Nephron (organoid): ENCODE data around the gene ROMO1.
A peak's percentile ranks its signal among the peaks of the same experiment; 100 is the strongest.

ENCODE experiments used
- H3K27ac Mint-ChIP-seq, 3 experiments: 2 replicates each; pipeline ENCODE4 v1.8.0; 2020; ENCODE audit warnings: mixed read lengths in 3 of 3, mild to moderate bottlenecking in 2 of 3, moderate library complexity in 1 of 3
- H3K27me3 Mint-ChIP-seq: 2 replicates; pipeline ENCODE4 v1.8.0; 2021; ENCODE audit warnings: low read depth, mild to moderate bottlenecking, moderate library complexity, mixed read lengths
- H3K36me3 Mint-ChIP-seq: 2 replicates; pipeline ENCODE4 v1.8.0; 2020; ENCODE audit warnings: low read depth, mixed read lengths
- H3K4me1 Mint-ChIP-seq: 2 replicates; pipeline ENCODE4 v1.8.0; 2020; ENCODE audit warnings: mixed read lengths
- H3K4me3 Mint-ChIP-seq, 3 experiments: 2 replicates each; pipeline ENCODE4 v1.8.0; 2020; ENCODE audit warnings: mild to moderate bottlenecking in 3 of 3, mixed read lengths in 3 of 3, moderate library complexity in 2 of 3
- H3K9me3 Mint-ChIP-seq: 2 replicates; pipeline ENCODE4 v1.8.0; 2020; ENCODE audit warnings: mixed read lengths
- CTCF ChIP-seq, 3 experiments: fragments of 200-600 bp; sonication (generic); IDR thresholded peaks; one replicate each; pipeline ENCODE4 v1.5.0; 2021; ENCODE audit warnings: antibody characterized with exemption in 3 of 3; ENCODE audit not compliant: unreplicated experiment in 3 of 3

Gene ROMO1

DNA sequence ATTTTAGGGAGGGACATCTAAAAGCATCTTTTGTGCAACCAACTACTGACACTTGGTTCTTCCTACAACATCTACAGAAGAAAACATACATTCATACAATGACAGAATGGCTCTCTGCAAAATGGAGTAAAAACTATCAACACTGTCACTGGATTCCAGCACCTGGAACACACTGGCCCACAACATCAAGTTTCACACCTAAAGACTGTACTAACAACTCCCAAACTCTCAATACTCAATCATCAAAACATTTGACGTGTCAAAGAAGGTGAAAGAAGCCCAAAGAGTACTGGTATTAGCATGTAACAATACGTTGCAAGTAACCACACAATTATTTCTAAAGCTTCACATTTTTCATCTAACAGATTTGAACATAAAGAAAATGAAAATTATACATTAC lies 36.7 kb upstream of the ROMO1 start:
- Mint-ChIP-seq H3K36me3 (peaks cover 4% of the 10 kb centered on the region), H3K4me1 (peaks cover 55% of the 10 kb centered on the region), H3K27ac (peak overlapping the region; percentile 81 to 99 (median 96)), H3K4me3 (peak overlapping the region; percentile 95 to 100 (median 97)), H3K27me3 (peaks cover 3% of the 10 kb centered on the region), H3K9me3 (no peaks in the 10 kb centered on the region)
- TF ChIP-seq CTCF (IDR thresholded peaks at IDR 0.05; ENCODE audit: unreplicated experiment in 3 of 3) = no peak

GRCh38 chr20:35663516-35664465 lies 35.4 kb upstream of the ROMO1 start:
- H3K4me1 Mint-ChIP-seq = peaks cover 53% of the 10 kb centered on the region
- peaks cover 3% of the 10 kb centered on the region for H3K27me3 Mint-ChIP-seq
- no peak for TF ChIP-seq CTCF (IDR thresholded peaks at IDR 0.05; ENCODE audit: unreplicated experiment in 3 of 3)
- peak overlapping the region; percentile 96 to 100 (median 99) for H3K27ac Mint-ChIP-seq
- H3K36me3 Mint-ChIP-seq = peaks cover 11% of the 10 kb centered on the region
- H3K4me3 Mint-ChIP-seq = peak overlapping the region; percentile 95 to 100 (median 97)
- H3K9me3 Mint-ChIP-seq = no peaks in the 10 kb centered on the region

DNA sequence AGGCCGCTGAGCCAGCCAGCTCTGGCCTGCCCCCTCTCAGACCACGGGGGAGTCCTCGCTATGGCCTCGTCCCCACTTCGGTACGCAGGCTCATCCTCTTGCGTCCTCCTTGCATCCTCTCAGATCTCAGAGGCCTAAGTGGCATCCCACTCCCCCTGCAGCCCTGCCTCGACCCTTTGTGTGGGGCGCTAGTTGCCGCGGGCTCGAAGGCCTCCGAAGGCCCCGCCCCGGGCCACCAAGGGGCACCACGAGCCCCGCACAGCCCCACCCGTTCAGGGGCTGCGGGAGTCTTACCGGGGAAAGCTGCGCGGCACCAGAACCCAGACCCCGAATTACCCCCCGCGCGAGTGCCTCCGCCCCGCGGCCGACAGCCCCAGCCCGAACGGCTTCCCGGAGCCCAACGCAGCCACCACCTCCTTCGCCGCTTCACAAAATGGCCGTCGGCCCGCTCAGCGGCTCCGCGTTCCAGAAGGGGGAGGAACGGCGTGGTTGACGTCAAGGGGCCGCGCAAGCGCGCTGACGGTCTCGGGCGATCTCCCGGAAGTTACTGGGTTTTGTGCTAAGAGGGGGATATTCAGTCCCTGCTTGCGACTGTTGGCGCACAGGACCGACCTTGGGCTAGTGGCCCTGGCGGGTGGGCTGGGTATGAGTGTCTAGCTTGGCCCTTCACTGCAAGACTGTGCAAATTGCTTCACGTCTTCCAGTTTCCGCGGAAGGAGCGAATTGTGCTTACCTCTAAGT lies 34.6 kb upstream of the ROMO1 start, which contains the start of the genes CPNE1 and RBM12:
Gene CPNE1 (minus strand): TSS at position 435 of the 741 bp plus-strand sequence. CDS start 31,977 bp downstream, outside the sequence.
Gene RBM12 (minus strand): TSS at position 435 of the 741 bp plus-strand sequence. CDS start 9,578 bp downstream, outside the sequence.
- no peak for TF ChIP-seq CTCF (IDR thresholded peaks at IDR 0.05; ENCODE audit: unreplicated experiment in 3 of 3)
- peaks cover 44% of the 10 kb centered on the region for H3K4me1 Mint-ChIP-seq
- peak within 1 kb of the TSS; percentile 95 to 100 (median 97) for H3K4me3 Mint-ChIP-seq
- H3K27me3 Mint-ChIP-seq = peaks cover 3% of the 10 kb centered on the region
- no peaks in the 10 kb centered on the region for H3K9me3 Mint-ChIP-seq
- peaks cover 17% of the 10 kb centered on the region for H3K36me3 Mint-ChIP-seq
- peak within 1 kb of the TSS; percentile 96 to 100 (median 99) for H3K27ac Mint-ChIP-seq

- Mint-ChIP-seq H3K9me3 (no peaks in the 10 kb centered on the region), H3K27me3 (peaks cover 3% of the 10 kb centered on the region), H3K27ac (peak overlapping the region in 1 of 3 experiments; percentile 28), H3K36me3 (peaks cover 30% of the 10 kb centered on the region), H3K4me3 (peak overlapping the region in 2 of 3 experiments; percentile 32 to 51), H3K4me1 (peaks cover 33% of the 10 kb centered on the region)
- TF ChIP-seq CTCF (IDR thresholded peaks at IDR 0.05; ENCODE audit: unreplicated experiment in 3 of 3) = no peak
These were observed 33.3 kb upstream of the ROMO1 start for GRCh38 chr20:35665949-35666288.

DNA sequence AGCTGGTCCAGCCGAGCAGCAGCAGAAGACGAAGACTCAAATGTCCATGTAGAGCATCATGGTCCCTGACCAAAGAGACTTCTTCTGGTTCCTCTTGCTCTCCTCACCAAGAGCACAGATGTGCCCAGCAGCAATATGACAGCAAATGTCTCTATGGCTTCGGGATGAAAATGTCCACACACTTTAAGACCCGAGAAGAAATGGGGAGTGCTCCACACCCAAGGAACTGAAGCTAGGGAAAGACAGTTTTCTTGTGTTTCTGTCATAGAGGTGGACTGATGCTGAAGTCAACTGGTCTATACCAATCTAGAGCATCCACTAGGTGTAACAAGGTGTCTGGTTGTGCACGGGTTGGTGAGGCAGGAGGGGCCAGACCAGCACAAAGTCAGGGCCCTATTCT lies 30.0 kb upstream of the ROMO1 start:
- Mint-ChIP-seq H3K27ac (no peak overlapping the region), H3K9me3 (no peaks in the 10 kb centered on the region), H3K36me3 (peaks cover 42% of the 10 kb centered on the region), H3K4me1 (peaks cover 4% of the 10 kb centered on the region), H3K4me3 (no peak overlapping the region), H3K27me3 (peaks cover 2% of the 10 kb centered on the region)
- no peak for TF ChIP-seq CTCF (IDR thresholded peaks at IDR 0.05; ENCODE audit: unreplicated experiment in 3 of 3)
